Activated naive CD8-positive, alpha-beta T cell treated with anti-CD3 and anti-CD28 coated beads for 36 hours (primary cell): ENCODE results near the gene TCF7. TPM values are rescaled to one million over a fixed set of nuclear protein-coding genes. Genes with fewer than 3 reads are reported as not detected.
A peak's percentile ranks its signal among the peaks of the same experiment; 100 is the strongest.

Experiments
- DNase-seq: peaks from one replicate; pipeline ENCODE4 v3.0.0; 2021
- H3K27ac Mint-ChIP-seq: one replicate; pipeline ENCODE4 v1.8.0; 2022; ENCODE audit warnings: mild to moderate bottlenecking, moderate library complexity, mixed read lengths
- H3K27me3 Mint-ChIP-seq: one replicate; pipeline ENCODE4 v1.8.0; 2022; ENCODE audit warnings: mild to moderate bottlenecking, mixed read lengths
- H3K36me3 Mint-ChIP-seq: one replicate; pipeline ENCODE4 v1.8.0; 2021; ENCODE audit warnings: mild to moderate bottlenecking, mixed read lengths
- H3K4me1 Mint-ChIP-seq: one replicate; pipeline ENCODE4 v1.8.0; 2021; ENCODE audit warnings: mixed read lengths
- H3K4me3 Mint-ChIP-seq: one replicate; pipeline ENCODE4 v1.8.0; 2022; ENCODE audit warnings: mild to moderate bottlenecking, moderate library complexity, mixed read lengths
- H3K9me3 Mint-ChIP-seq: one replicate; pipeline ENCODE4 v1.8.0; 2022; ENCODE audit warnings: mixed read lengths
- total RNA-seq, 2 experiments: library from RNA; stranded (reverse); gene quantifications; one replicate each; pipeline ENCODE4 v1.2.3, GENCODE V29; 2021

Gene TCF7
- total RNA-seq, 2 experiments from 2014 or later = 66.4 to 68.7 TPM

DNA sequence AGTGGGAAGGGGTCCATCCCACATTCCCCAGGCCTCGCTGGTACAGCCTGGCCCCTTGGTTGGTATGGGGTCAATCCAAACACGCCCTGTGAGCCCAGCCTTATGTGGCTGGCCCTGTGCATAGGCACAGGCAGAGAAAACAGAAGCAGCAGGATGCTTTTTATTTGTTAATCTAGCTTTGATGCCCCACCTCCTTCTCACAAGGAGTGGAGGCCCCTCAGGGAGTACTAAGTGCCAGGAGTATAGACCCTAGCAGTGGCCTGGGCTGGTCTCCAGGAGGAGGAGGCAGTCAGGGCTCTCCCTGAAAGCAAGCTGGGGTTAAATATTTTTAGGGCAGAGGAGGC lies 14.6 kb upstream of the TCF7 start:
- DNase-seq = no peak
- no peaks in the 10 kb centered on the region for H3K9me3 Mint-ChIP-seq
- no peaks in the 10 kb centered on the region for H3K36me3 Mint-ChIP-seq
- peak overlapping the region; percentile 90 for H3K27ac Mint-ChIP-seq
- no peaks in the 10 kb centered on the region for H3K27me3 Mint-ChIP-seq
- H3K4me1 Mint-ChIP-seq = peaks cover 81% of the 10 kb centered on the region
- peak overlapping the region; percentile 42 for H3K4me3 Mint-ChIP-seq

DNA sequence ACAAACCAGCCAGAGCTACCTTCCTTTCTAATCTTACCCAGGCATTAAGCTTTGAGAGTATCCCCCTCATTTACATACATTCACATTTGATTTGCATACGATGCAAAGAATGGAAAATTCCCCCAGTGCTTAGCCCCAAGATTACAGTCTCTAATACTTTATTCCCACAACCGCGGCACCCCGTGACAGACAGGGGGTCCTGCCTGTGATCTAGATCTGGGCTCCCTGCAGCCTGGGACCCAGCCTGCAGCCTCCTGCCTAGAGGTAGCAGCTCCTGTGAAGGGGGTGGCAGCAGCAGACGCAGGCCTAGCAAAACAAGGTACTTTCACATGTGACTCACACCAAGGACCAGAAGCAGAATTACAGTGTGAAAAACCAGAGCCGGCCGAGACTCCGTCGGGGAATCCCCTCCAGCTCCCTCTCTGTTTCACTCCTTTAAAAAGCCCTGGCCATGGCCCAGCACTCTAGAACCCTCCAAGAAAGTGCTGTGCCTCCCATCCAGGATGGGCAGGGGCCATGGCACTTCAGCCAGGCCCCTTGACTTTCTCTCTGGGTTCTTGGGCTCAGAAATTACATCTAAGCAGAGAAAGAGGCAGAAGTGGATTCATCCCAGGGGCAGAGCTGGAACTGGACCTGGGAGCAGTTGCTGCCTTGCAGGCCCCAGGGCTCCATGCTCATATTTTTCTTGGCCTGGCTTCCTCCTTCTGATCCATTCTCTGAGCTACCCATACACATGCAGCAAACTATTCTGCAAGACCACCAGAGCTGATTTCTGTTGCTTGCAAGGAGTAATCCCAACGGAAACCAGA lies 14.0 kb upstream of the TCF7 start:
- Mint-ChIP-seq H3K27ac (peak overlapping the region; percentile 90), H3K27me3 (no peaks in the 10 kb centered on the region), H3K36me3 (no peaks in the 10 kb centered on the region), H3K4me3 (peak overlapping the region; percentile 53), H3K4me1 (peaks cover 84% of the 10 kb centered on the region), H3K9me3 (no peaks in the 10 kb centered on the region)
- peak; percentile 92 for DNase-seq

- no peaks in the 10 kb centered on the region for H3K27me3 Mint-ChIP-seq
- H3K4me1 Mint-ChIP-seq = peaks cover 86% of the 10 kb centered on the region
- no peaks in the 10 kb centered on the region for H3K36me3 Mint-ChIP-seq
- H3K9me3 Mint-ChIP-seq = no peaks in the 10 kb centered on the region
- no peak overlapping the region for H3K27ac Mint-ChIP-seq
- DNase-seq = peak; percentile 80
- no peak overlapping the region for H3K4me3 Mint-ChIP-seq
Observed at GRCh38 chr5:134101686-134102439, 12.6 kb upstream of the TCF7 start.

DNA sequence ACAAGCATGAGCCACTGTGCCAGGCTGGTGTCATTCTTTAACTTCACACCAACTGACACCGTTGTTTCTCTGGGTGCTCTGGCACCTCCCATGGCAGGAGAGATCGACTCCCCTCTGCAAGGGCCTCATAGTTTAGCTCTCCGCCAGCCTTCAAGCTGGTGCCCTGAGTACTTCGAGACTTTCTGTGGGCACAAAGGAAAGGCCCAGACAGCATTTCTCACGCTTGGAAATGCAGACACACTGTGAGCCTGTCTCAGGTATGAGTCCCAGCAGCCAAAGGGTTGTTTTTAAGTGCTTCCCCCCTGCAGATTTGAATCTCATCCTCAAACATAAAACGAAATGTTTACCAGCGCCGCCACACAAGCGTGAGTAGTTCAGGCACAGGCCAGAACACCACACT lies 11.1 kb upstream of the TCF7 start:
- H3K27me3 Mint-ChIP-seq = no peaks in the 10 kb centered on the region
- peaks cover 83% of the 10 kb centered on the region for H3K4me1 Mint-ChIP-seq
- H3K27ac Mint-ChIP-seq = peak overlapping the region; percentile 83
- DNase-seq = no peak
- no peaks in the 10 kb centered on the region for H3K36me3 Mint-ChIP-seq
- peak overlapping the region; percentile 57 for H3K4me3 Mint-ChIP-seq
- no peaks in the 10 kb centered on the region for H3K9me3 Mint-ChIP-seq

DNA sequence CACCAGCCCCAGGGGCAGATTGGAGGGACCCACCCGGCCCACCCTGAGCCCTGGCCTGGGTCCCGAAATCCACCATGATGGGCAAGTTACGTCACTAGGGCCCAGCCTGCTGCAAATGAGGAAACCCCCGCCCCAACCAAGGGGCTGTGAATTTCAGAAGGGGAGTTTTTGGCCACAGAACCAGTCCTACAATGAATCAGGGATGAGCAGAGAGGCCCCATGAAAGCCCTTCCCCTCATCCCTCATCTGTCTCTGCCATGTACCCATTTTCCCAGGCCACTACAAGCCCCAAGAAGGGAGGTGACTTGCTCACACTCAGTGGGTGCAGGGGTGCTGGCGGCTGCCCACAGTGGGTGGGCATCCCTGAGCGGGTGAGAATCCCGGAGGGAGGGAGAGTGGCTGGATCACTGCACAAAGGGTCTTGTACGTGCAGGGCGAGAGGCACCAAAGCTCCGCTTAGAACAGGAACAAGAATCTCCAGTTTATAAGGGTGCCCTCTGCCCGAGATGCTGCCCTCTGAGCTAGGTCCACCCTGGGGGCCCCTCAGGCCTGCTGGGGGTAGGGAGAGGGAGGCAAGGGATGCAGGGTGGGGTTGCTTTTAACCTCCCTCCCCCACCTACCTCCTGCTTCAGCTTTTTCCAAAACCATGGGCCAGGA lies 10.4 kb upstream of the TCF7 start:
- DNase-seq = no peak
- Mint-ChIP-seq H3K9me3 (no peaks in the 10 kb centered on the region), H3K36me3 (no peaks in the 10 kb centered on the region), H3K4me3 (peak overlapping the region; percentile 62), H3K4me1 (peaks cover 76% of the 10 kb centered on the region), H3K27ac (peak overlapping the region; percentile 88), H3K27me3 (no peaks in the 10 kb centered on the region)

GRCh38 chr5:134106991-134107701 lies 7.3 kb upstream of the TCF7 start:
- peaks cover 69% of the 10 kb centered on the region for H3K4me1 Mint-ChIP-seq
- no peaks in the 10 kb centered on the region for H3K36me3 Mint-ChIP-seq
- no peak for DNase-seq
- H3K4me3 Mint-ChIP-seq = no peak overlapping the region
- H3K27me3 Mint-ChIP-seq = no peaks in the 10 kb centered on the region
- no peak overlapping the region for H3K27ac Mint-ChIP-seq
- no peaks in the 10 kb centered on the region for H3K9me3 Mint-ChIP-seq

DNA sequence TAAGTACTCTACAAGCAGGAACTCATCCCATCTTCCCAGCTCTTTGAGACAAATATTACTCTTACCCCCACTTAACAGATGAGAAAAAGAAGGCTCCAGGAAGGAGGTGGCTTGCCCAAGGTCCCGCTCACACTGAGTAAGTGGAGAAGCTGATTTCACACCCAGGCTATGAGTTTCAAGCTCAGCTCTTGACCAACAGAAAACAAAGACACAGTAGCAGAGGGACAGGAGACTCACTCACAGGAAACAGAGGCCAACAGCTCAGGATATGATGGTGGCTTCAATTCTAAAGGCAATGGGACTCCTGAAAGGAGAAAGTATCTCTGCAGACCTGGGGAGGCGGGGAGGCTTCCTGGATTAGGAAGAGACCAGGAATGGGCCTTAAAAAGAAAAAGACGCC lies 6.7 kb upstream of the TCF7 start:
- Mint-ChIP-seq H3K4me1 (peaks cover 73% of the 10 kb centered on the region), H3K27ac (peak overlapping the region; percentile 3), H3K4me3 (no peak overlapping the region), H3K27me3 (no peaks in the 10 kb centered on the region), H3K9me3 (no peaks in the 10 kb centered on the region), H3K36me3 (no peaks in the 10 kb centered on the region)
- no peak for DNase-seq

DNA sequence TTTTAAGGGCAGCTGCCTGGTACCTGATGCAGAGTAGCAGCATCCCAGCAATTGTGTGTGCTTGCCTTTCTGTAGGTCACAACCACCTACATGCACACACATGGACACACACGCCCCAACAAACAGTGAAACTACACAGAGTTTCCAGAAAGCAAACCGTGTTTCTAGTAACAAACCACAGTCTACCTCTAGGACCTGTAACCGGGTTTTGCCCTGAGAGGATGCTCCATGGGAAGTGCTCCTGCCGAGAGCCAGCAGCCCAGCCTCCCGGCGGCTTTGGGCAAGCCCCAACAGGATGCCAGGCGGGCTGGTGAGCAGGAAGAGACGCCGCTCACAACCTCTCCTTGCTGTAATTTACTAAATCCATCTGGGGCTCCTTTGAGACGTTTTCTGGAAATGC lies 4.1 kb upstream of the TCF7 start:
- no peaks in the 10 kb centered on the region for H3K27me3 Mint-ChIP-seq
- H3K4me1 Mint-ChIP-seq = peaks cover 59% of the 10 kb centered on the region
- peak overlapping the region; percentile 32 for H3K4me3 Mint-ChIP-seq
- H3K36me3 Mint-ChIP-seq = no peaks in the 10 kb centered on the region
- H3K9me3 Mint-ChIP-seq = no peaks in the 10 kb centered on the region
- DNase-seq = peak; percentile 66
- H3K27ac Mint-ChIP-seq = peak overlapping the region; percentile 93

- Mint-ChIP-seq H3K4me1 (peaks cover 54% of the 10 kb centered on the region), H3K27me3 (no peaks in the 10 kb centered on the region), H3K27ac (peak overlapping the region; percentile 93), H3K9me3 (no peaks in the 10 kb centered on the region), H3K36me3 (peaks cover 7% of the 10 kb centered on the region), H3K4me3 (peak overlapping the region; percentile 83)
- no peak for DNase-seq
Observed at GRCh38 chr5:134111741-134112647, 2.5 kb upstream of the TCF7 start.

GRCh38 chr5:134112726-134113362 lies 1.6 kb upstream of the TCF7 start:
- H3K4me3 Mint-ChIP-seq = peak overlapping the region; percentile 83
- no peak for DNase-seq
- peak overlapping the region; percentile 93 for H3K27ac Mint-ChIP-seq
- no peaks in the 10 kb centered on the region for H3K9me3 Mint-ChIP-seq
- no peaks in the 10 kb centered on the region for H3K27me3 Mint-ChIP-seq
- H3K36me3 Mint-ChIP-seq = peaks cover 13% of the 10 kb centered on the region
- peaks cover 55% of the 10 kb centered on the region for H3K4me1 Mint-ChIP-seq

- Mint-ChIP-seq H3K27me3 (no peaks in the 10 kb centered on the region), H3K4me1 (peaks cover 60% of the 10 kb centered on the region), H3K4me3 (peak overlapping the region; percentile 83), H3K9me3 (no peaks in the 10 kb centered on the region), H3K27ac (peak overlapping the region; percentile 93), H3K36me3 (peaks cover 13% of the 10 kb centered on the region)
- peak; percentile 33 for DNase-seq
Observed at GRCh38 chr5:134113363-134113889, 1.1 kb upstream of the TCF7 start.

DNA sequence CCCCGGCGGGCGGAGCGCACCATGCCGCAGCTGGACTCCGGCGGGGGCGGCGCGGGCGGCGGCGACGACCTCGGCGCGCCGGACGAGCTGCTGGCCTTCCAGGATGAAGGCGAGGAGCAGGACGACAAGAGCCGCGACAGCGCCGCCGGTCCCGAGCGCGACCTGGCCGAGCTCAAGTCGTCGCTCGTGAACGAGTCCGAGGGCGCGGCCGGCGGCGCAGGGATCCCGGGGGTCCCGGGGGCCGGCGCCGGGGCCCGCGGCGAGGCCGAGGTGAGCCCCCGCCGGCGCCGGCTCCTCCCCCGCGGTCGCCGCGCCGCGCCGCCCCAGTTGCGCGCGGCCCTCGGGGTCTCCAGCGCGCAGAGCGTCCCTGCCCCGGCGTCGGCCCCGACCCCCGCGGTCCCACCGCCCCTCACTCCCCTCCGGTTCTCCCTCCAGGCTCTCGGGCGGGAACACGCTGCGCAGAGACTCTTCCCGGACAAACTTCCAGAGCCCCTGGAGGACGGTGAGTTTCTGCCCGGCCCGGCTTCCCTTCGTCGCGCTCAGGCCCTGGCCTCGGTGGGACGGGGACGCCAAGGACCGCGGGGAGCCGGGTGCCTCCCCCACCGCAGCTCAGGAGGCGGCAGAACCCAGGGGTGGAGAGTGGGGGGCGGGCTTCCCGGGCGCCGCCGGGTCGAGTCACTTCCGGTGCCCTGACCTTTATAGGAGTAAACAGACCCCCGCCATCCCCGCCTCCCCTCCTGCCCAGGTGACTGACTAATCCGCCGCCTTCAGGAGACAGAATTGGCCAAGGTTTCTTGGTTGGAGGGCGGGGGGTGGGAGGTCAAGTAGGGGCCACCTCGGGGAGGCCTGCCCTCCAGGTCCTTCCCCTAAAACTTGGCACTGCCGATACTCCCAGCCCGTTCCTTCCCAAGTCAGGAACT lies 665 bp downstream of the TCF7 start:
- DNase-seq = peak; percentile 87
- Mint-ChIP-seq H3K4me1 (peaks cover 76% of the 10 kb centered on the region), H3K27me3 (no peaks in the 10 kb centered on the region), H3K4me3 (peak overlapping the region; percentile 76), H3K36me3 (peaks cover 22% of the 10 kb centered on the region), H3K9me3 (no peaks in the 10 kb centered on the region), H3K27ac (peak overlapping the region; percentile 73)

- Mint-ChIP-seq H3K4me1 (peaks cover 74% of the 10 kb centered on the region), H3K27ac (peak overlapping the region; percentile 73), H3K4me3 (peak overlapping the region; percentile 76), H3K9me3 (no peaks in the 10 kb centered on the region), H3K27me3 (no peaks in the 10 kb centered on the region), H3K36me3 (peaks cover 28% of the 10 kb centered on the region)
- peak; percentile 33 for DNase-seq
Observed at GRCh38 chr5:134115806-134116175, 1.3 kb downstream of the TCF7 start.
